ENCODE measurements around the gene GTPBP4. TPM values are rescaled to one million over a fixed set of nuclear protein-coding genes. Genes with fewer than 3 reads are reported as not detected.
A peak's percentile ranks its signal among the peaks of the same experiment; 100 is the strongest.

GTPBP4 gene
- total and polyA plus RNA-seq, 11 donors: 13.3 to 52.0 (median 28.8) TPM

- intact Hi-C loops (cut with DNase I): no loop called here
- Histone ChIP-seq H3K9me3 (no peaks in the 10 kb centered on the region), H3K4me3 (peak overlapping the region in 1 of 12 donors; percentile 47), H3K27me3 (no peaks in the 10 kb centered on the region), H3K27ac (peak overlapping the region; percentile 10 to 94 (median 54)), H3K36me3 (peaks cover 0 to 50% (median 42%) of the 10 kb centered on the region in 9 donors), H3K4me1 (peaks cover 6 to 43% (median 20%) of the 10 kb centered on the region in 12 donors)
- WGBS, 4 donors: 34 to 42% (median 38%) methylated on average over 4 of the region's 4 CpGs
- DNase-seq: no peak
- TF ChIP-seq POLR2A (IDR thresholded peaks at IDR 0.05): no peak
- TF ChIP-seq, protein P1, sequence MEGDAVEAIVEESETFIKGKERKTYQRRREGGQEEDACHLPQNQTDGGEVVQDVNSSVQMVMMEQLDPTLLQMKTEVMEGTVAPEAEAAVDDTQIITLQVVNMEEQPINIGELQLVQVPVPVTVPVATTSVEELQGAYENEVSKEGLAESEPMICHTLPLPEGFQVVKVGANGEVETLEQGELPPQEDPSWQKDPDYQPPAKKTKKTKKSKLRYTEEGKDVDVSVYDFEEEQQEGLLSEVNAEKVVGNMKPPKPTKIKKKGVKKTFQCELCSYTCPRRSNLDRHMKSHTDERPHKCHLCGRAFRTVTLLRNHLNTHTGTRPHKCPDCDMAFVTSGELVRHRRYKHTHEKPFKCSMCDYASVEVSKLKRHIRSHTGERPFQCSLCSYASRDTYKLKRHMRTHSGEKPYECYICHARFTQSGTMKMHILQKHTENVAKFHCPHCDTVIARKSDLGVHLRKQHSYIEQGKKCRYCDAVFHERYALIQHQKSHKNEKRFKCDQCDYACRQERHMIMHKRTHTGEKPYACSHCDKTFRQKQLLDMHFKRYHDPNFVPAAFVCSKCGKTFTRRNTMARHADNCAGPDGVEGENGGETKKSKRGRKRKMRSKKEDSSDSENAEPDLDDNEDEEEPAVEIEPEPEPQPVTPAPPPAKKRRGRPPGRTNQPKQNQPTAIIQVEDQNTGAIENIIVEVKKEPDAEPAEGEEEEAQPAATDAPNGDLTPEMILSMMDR (IDR thresholded peaks at IDR 0.05): no peak
- ATAC-seq: no peak
These were observed 55.9 kb downstream of the GTPBP4 start for GRCh38 chr10:1044146-1044545.

DNA sequence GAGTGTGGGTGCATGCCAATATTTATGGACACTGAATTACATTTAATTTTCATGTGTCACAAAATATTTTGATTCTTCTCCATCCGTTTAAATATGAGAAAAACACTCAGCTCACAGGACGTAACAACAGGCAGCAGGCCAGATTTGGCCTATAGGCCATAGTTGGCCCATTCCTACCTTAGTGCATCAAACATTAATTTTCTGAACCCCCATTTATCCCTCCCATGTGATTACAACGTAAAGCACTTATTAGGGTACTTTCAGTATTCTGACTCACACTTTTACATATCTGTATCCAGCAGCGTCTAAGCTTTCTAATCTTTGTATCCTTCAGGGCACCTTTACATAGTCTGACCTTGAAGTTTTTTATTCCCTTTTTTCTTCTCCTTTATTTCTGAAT is 56.7 kb downstream of the GTPBP4 start:
- Histone ChIP-seq H3K36me3 (peaks cover 0 to 42% (median 34%) of the 10 kb centered on the region in 9 donors), H3K9me3 (no peaks in the 10 kb centered on the region), H3K4me3 (no peak overlapping the region), H3K4me1 (peaks cover 6 to 47% (median 23%) of the 10 kb centered on the region in 12 donors), H3K27me3 (no peaks in the 10 kb centered on the region), H3K27ac (peak overlapping the region in 11 of 12 donors; percentile 20 to 94 (median 56))
- no peak for ATAC-seq
- no peak for DNase-seq
- WGBS, 4 donors: 62 to 65% (median 64%) methylated on average over 4 of the region's 4 CpGs
- intact Hi-C loops (cut with DNase I): loop anchor here in 2 of 10 donors (5.0 kb wide), 2 partner anchors 58 to 113 kb away; partner anchors contain the start of genes GTPBP4 (in 2 of the 2) and LARP4B (in 1 of the 2)
- TF ChIP-seq, protein P1 (IDR thresholded peaks at IDR 0.05): no peak
- TF ChIP-seq POLR2A (IDR thresholded peaks at IDR 0.05): no peak

GRCh38 chr10:1045415-1045814 is 57.2 kb downstream of the GTPBP4 start:
- intact Hi-C loops (cut with DNase I): loop anchor here in 2 of 10 donors (5.0 kb wide), 2 partner anchors 58 to 113 kb away; partner anchors contain the start of genes GTPBP4 (in 2 of the 2) and LARP4B (in 1 of the 2)
- WGBS, 4 donors: 72 to 84% (median 83%) methylated on average over 6 of the region's 6 CpGs
- Histone ChIP-seq H3K4me3 (no peak overlapping the region), H3K4me1 (peaks cover 6 to 52% (median 28%) of the 10 kb centered on the region in 12 donors), H3K9me3 (no peaks in the 10 kb centered on the region), H3K27ac (peak overlapping the region in 7 of 12 donors; percentile 41 to 94 (median 62)), H3K36me3 (peaks cover 0 to 37% (median 32%) of the 10 kb centered on the region in 9 donors), H3K27me3 (no peaks in the 10 kb centered on the region)
- DNase-seq (no peak), ATAC-seq (no peak)
- TF ChIP-seq POLR2A (IDR thresholded peaks at IDR 0.05): no peak
- TF ChIP-seq, protein P1 (IDR thresholded peaks at IDR 0.05): no peak

- WGBS, 4 donors: 7 to 9% (median 8%) methylated on average over 15 of the region's 15 CpGs
- peak overlapping the region in 11 of 12 donors; percentile 95 to 100 (median 98) for H3K27ac ChIP-seq
- peaks cover 6 to 57% (median 35%) of the 10 kb centered on the region in 12 donors for H3K4me1 ChIP-seq
- peaks cover 0 to 33% (median 26%) of the 10 kb centered on the region in 9 donors for H3K36me3 ChIP-seq
- TF ChIP-seq POLR2A (IDR thresholded peaks at IDR 0.05): no peak
- TF ChIP-seq, protein P1 (IDR thresholded peaks at IDR 0.05): no peak
- H3K9me3 ChIP-seq: no peaks in the 10 kb centered on the region
- ATAC-seq: no peak
- H3K27me3 ChIP-seq: no peaks in the 10 kb centered on the region
- intact Hi-C loops (cut with DNase I): loop anchor here in 3 of 10 donors (2.0 to 5.0 kb wide), 3 partner anchors 61 to 117 kb away; partner anchors contain the start of genes GTPBP4 (in 2 of the 3) and LARP4B (in 2 of the 3)
- DNase-seq: no peak
- H3K4me3 ChIP-seq: peak overlapping the region; percentile 52 to 95 (median 82)
These were observed 59.7 kb downstream of the GTPBP4 start for GRCh38 chr10:1047937-1048336.
